GM12878 (cell line): ENCODE measurements around the gene RSBN1L. TPM values are rescaled to one million over a fixed set of nuclear protein-coding genes. Genes with fewer than 3 reads are reported as not detected.

Source experiments
- ATAC-seq: fragments of 200-7000 bp; cut with Tn5 transposase; 3 replicates; pipeline ENCODE4 v1.9.1; 2020; ENCODE audit warnings: mild to moderate bottlenecking, moderate library complexity
- BruUV-seq: library from RNA; stranded (reverse); fragments of 400-500 nt; replicated peaks from 2 replicates; lab custom pipeline; 2021; lab: Mats Ljungman, UMichigan
- CTCF ChIA-PET: fragments of 300-600 bp; sonication (Branson Sonifier 250); formaldehyde crosslinking; extraction: SDS; loops from one replicate; lab custom pipeline; 2021; ENCODE audit warnings: inconsistent platforms; lab: Yijun Ruan, JAX
- POLR2A ChIA-PET: fragments of 350-600 bp; formaldehyde crosslinking; extraction: SDS; loops from one replicate; lab custom pipeline; 2021; ENCODE audit warnings: inconsistent platforms; lab: Charles Lee
- RAD21 ChIA-PET: fragments of 300-600 bp; sonication (Branson Sonifier 250); formaldehyde crosslinking; loops from one replicate; lab custom pipeline; 2023; ENCODE audit warnings: antibody characterized with exemption; ENCODE audit not compliant: unreplicated experiment; lab: Charles Lee
- SMC1A ChIA-PET: fragments of 300-600 bp; sonication (Branson Sonifier 250); formaldehyde crosslinking; loops from one replicate; lab custom pipeline; 2023; ENCODE audit not compliant: unreplicated experiment, uncharacterized antibody; lab: Charles Lee
- DNase-seq: peaks from one replicate; pipeline ENCODE4 v3.0.0-alpha.2; 2011; ENCODE audit warnings: low read depth, low spot score
- FAIRE-seq: peaks from 3 replicates; lab custom pipeline; 2011; peaks lifted over from hg19 to GRCh38; lab: Jason Lieb, UNC
- H2AFZ ChIP-seq: 2 replicates; pipeline ENCODE4 v1.6.0; 2011; ENCODE audit warnings: low read depth, low read length, control low read depth; ENCODE audit not compliant: control insufficient read depth
- H3K27ac ChIP-seq: 2 replicates; pipeline ENCODE4 v1.5.1; 2011; ENCODE audit warnings: control low read depth; ENCODE audit not compliant: control insufficient read depth, insufficient read depth
- H3K27me3 ChIP-seq, 2 experiments: replicated peaks in 1 of 2; 2 replicates each; pipeline versions ENCODE4 v1.6.0 to v1.6.1; 2011; ENCODE audit warnings: low read length in 1 of 2; ENCODE audit not compliant: control insufficient read depth in 2 of 2, insufficient read depth in 2 of 2
- H3K36me3 ChIP-seq, 2 experiments: 2 replicates each; pipeline ENCODE4 v1.5.1; 2011; ENCODE audit warnings: low read length in 1 of 2; ENCODE audit not compliant: control insufficient read depth in 2 of 2, insufficient read depth in 2 of 2
- H3K4me1 ChIP-seq: 2 replicates; pipeline ENCODE4 v1.6.1; 2011; ENCODE audit warnings: mild to moderate bottlenecking, low read length, moderate library complexity, mixed read lengths; ENCODE audit not compliant: control insufficient read depth, insufficient read depth
- H3K4me2 ChIP-seq: 2 replicates; pipeline ENCODE4 v1.6.0; 2011; ENCODE audit warnings: control low read depth; ENCODE audit not compliant: control insufficient read depth, insufficient read depth
- H3K4me3 ChIP-seq: fragments of 200-600 bp; sonication (generic); 2 replicates; pipeline ENCODE4 v1.5.1; 2016
- H3K79me2 ChIP-seq: 2 replicates; pipeline ENCODE4 v1.6.0; 2011; ENCODE audit warnings: low read length; ENCODE audit not compliant: control insufficient read depth, insufficient read depth
- H3K9ac ChIP-seq: 2 replicates; pipeline ENCODE4 v1.8.0; 2011; ENCODE audit warnings: low read length, control low read depth, mixed read lengths; ENCODE audit not compliant: control insufficient read depth, insufficient read depth
- H3K9me3 ChIP-seq: replicated peaks from 3 replicates; pipeline ENCODE4 v1.5.1; 2011; ENCODE audit warnings: mild to moderate bottlenecking, low read length; ENCODE audit not compliant: control insufficient read depth, insufficient read depth
- H4K20me1 ChIP-seq: 2 replicates; pipeline ENCODE4 v1.6.0; 2011; ENCODE audit not compliant: control insufficient read depth, insufficient read depth
- CEBPZ ChIP-seq: fragments of 150-350 bp; IDR thresholded peaks from 2 replicates; pipeline ENCODE4 v1.6.1; 2016; ENCODE audit warnings: low read depth, low read length
- NFXL1 ChIP-seq: fragments of 450-650 bp; IDR thresholded peaks from 2 replicates; pipeline ENCODE4 v1.6.1; 2017; ENCODE audit warnings: antibody characterized with exemption, mild to moderate bottlenecking, borderline replicate concordance
- POU2F2 ChIP-seq: IDR thresholded peaks from 3 replicates; pipeline ENCODE4 v1.6.1; 2011; ENCODE audit warnings: low read depth, mild to moderate bottlenecking, low read length, borderline replicate concordance
- STAT3 ChIP-seq: IDR thresholded peaks from 2 replicates; pipeline ENCODE4 v1.6.1; 2011; ENCODE audit warnings: low read depth, low read length, improper control_type of control experiment
- SUPT20H ChIP-seq: IDR thresholded peaks from 2 replicates; pipeline ENCODE4 v1.6.1; 2011; ENCODE audit warnings: low read depth, mild to moderate bottlenecking, low read length, moderate library complexity, borderline replicate concordance; ENCODE audit not compliant: control insufficient read depth
- ZBTB40 ChIP-seq: fragments of 450-650 bp; IDR thresholded peaks from 2 replicates; pipeline ENCODE4 v1.6.1; 2016; ENCODE audit warnings: mild to moderate bottlenecking, moderate library complexity, borderline replicate concordance
- WGBS: methylation state at CpG from one replicate; pipeline ENCODE4 v1.1.6; 2016; ENCODE audit warnings: low lambda C conversion rate; ENCODE audit not compliant: insufficient replicate concordance, insufficient coverage; ENCODE audit errors: missing lambda C conversion rate; 5-methylcytosine and 5-hydroxymethylcytosine counted together
- in situ Hi-C: fragments of 300-500 bp; cut with MboI; formaldehyde crosslinking; loops from 9 replicates; pipeline ENCODE4 v1.14.3; 2018; ENCODE audit warnings: mixed read lengths
- intact Hi-C: fragments of 100-400 bp; cut with micrococcal nuclease; formaldehyde crosslinking; loops from one replicate; pipeline ENCODE4 v1.14.2; 2022; ENCODE audit not compliant: unreplicated experiment
- polyA plus RNA-seq, 11 experiments: library from polyadenylated mRNA; depleted of rRNA in 4 of 11; unstranded in 6 of 11; stranded (reverse) in 5 of 11; fragments of >200 nt; fragmentation: Nextera tagmentation in 4 of 11; fragmentation: Illumina TruSeq in 1 of 11; extraction: Ambion mirVana in 4 of 11; extraction: Trizol in 1 of 11; gene quantifications; 1 replicate in 1 of 11; 2 replicates in 10 of 11; pipeline versions ENCODE4 v1.2.1 to v1.2.3, GENCODE V29; 2011 to 2016; ENCODE audit warnings: inconsistent platforms in 2 of 11, missing spikeins in 2 of 11, low read depth in 1 of 11
- total RNA-seq, 4 experiments: library from RNA; depleted of rRNA in 3 of 4; stranded (reverse); fragments of >200 nt in 3 of 4; fragmentation: Illumina TruSeq in 1 of 4; extraction: Trizol in 1 of 4; gene quantifications; 2 replicates each; pipeline versions ENCODE4 v1.2.1 to v1.2.3, GENCODE V29; 2013 to 2021
- TF ChIP-seq, protein P1 (sequence below): IDR thresholded peaks from 2 replicates; pipeline ENCODE4 v1.6.1; 2011; ENCODE audit warnings: low read depth, low read length, improper control_type of control experiment, borderline replicate concordance
- TF ChIP-seq, protein P2 (sequence below): fragments of 450-650 bp; IDR thresholded peaks from 2 replicates; pipeline ENCODE4 v1.6.1; 2017; ENCODE audit warnings: low read depth, mild to moderate bottlenecking, moderate library complexity

The RSBN1L gene
- total and polyA plus RNA-seq, 10 of the 15 experiments (the other 5 are each of a cell fraction or from before 2014, with no cell fraction given), result 4.5 to 23.7 (median 10.3) TPM

DNA sequence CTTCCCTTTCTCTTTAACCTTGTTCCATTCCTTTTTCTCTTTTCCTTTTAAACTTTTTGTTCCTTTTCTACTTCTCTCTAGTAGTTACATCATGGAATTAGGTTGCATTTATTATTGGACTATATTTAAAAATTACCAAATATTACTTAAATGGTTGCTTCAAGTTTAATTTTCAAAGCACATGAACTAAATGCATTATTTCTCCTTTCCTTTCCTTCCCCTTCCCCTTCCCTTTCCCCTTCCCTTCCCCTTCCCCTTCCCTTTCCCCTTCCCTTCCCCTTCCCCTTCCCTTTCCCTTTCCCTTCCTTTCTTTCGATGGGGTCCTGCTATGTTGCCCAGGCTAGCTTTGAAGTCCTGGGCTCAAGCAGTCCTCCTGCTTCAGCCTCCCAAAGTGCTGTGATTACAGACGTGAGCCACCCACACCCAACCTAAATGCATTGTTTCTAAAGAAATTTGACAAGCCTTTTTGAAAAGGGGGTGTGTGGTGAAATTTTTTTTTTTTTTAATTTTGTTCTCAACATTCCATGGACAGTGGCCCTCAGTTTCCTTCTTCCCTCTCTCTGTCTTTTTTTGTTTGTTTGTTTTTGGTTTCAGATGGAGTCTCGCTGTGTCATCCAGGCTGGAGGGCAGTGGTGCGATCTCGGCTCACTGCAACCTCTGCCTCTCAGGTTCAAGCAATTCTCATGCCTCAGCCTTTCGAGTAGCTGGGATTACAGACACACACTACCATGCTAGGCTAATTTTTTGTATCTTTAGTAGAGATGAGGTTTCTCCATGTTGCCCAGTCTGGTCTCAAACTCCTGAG, 70.7 kb downstream of the RSBN1L start:
- no peak overlapping the region for H3K4me3 ChIP-seq
- no peak overlapping the region for H3K4me2 ChIP-seq
- no peak overlapping the region for H3K27ac ChIP-seq
- no TSS peak for BruUV-seq
- intact Hi-C loops, result no loop called here
- ATAC-seq (no peak), DNase-seq (no peak), FAIRE-seq (no peak)
- in situ Hi-C loops, result no loop called here
- ChIA-PET SMC1A (interaction anchor here (0.6 to 2.0 kb wide), 4 partner anchors 10 to 266 kb away, joined by 3 to 6 read pairs (median 4); no protein-coding TSS in a partner anchor), POLR2A (interaction anchor here (0.6 to 0.7 kb wide), 2 partner anchors 131 to 180 kb away, joined by 3 to 7 read pairs; no protein-coding TSS in a partner anchor), RAD21 (interaction anchor here (1.1 to 1.4 kb wide), 2 partner anchors 113 to 115 kb away, joined by 3 to 5 read pairs; no protein-coding TSS in a partner anchor), CTCF (interaction anchor here (0.8 to 2.3 kb wide), 2 partner anchors 115 to 169 kb away, joined by 6 to 14 read pairs; no protein-coding TSS in a partner anchor)
- peaks cover 0 to 2% of the 10 kb centered on the region in 2 experiments; a peak in 2 of 4 replicates for H3K36me3 ChIP-seq
- no peaks in the 10 kb centered on the region for H3K9me3 ChIP-seq
- H3K9ac ChIP-seq, result no peak overlapping the region
- no peak overlapping the region for H2AFZ ChIP-seq
- peaks cover 16% of the 10 kb centered on the region for H3K79me2 ChIP-seq
- no peaks in the 10 kb centered on the region for H3K27me3 ChIP-seq
- 89% methylated on average over 5 of the region's 6 CpGs for WGBS
- no peaks in the 10 kb centered on the region for H4K20me1 ChIP-seq
- no peaks in the 10 kb centered on the region for H3K4me1 ChIP-seq
- TF ChIP-seq STAT3, result no peak
- no peak for TF ChIP-seq CEBPZ
- TF ChIP-seq, protein P1, sequence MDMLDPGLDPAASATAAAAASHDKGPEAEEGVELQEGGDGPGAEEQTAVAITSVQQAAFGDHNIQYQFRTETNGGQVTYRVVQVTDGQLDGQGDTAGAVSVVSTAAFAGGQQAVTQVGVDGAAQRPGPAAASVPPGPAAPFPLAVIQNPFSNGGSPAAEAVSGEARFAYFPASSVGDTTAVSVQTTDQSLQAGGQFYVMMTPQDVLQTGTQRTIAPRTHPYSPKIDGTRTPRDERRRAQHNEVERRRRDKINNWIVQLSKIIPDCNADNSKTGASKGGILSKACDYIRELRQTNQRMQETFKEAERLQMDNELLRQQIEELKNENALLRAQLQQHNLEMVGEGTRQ, result no peak
- TF ChIP-seq NFXL1, result no peak
- TF ChIP-seq, protein P2, sequence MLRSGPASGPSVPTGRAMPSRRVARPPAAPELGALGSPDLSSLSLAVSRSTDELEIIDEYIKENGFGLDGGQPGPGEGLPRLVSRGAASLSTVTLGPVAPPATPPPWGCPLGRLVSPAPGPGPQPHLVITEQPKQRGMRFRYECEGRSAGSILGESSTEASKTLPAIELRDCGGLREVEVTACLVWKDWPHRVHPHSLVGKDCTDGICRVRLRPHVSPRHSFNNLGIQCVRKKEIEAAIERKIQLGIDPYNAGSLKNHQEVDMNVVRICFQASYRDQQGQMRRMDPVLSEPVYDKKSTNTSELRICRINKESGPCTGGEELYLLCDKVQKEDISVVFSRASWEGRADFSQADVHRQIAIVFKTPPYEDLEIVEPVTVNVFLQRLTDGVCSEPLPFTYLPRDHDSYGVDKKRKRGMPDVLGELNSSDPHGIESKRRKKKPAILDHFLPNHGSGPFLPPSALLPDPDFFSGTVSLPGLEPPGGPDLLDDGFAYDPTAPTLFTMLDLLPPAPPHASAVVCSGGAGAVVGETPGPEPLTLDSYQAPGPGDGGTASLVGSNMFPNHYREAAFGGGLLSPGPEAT, result no peak
- TF ChIP-seq SUPT20H, result no peak
- no peak for TF ChIP-seq POU2F2
- no peak for TF ChIP-seq ZBTB40
